ENCODE results near the gene GNAL. TPM values are rescaled to one million over a fixed set of nuclear protein-coding genes. Genes with fewer than 3 reads are reported as not detected.

The GNAL gene
- total RNA-seq, 2 experiments from 2014 or later = 0.11 to 0.19 TPM

DNA sequence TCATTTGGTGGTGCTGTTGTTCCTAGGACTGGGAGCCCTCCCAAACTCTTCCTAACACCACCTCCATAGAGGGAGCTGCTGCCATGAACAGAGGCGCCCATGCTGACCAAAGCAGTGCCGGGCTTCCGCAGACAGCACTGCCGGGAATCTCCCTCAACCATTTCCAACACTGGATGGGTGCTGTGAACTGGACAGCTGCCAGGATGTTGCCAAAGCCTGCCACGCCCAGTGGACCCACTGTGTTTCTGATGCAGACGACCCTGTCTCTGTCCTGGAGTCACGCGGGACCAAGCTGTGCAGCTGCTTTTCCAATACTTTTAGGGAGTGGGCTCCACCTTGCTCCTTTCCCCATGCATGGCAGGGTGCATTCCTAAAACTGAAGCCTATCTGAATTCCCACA lies 16.9 kb upstream of the GNAL start:
- Mint-ChIP-seq H3K4me1 (ENCODE audit: low read depth) (no peaks in the 10 kb centered on the region), H3K4me3 (no peak overlapping the region), H3K27ac (no peak overlapping the region), H3K27me3 (peaks cover 32% of the 10 kb centered on the region), H3K36me3 (ENCODE audit: low read depth) (no peaks in the 10 kb centered on the region), H3K9me3 (no peaks in the 10 kb centered on the region)
- Histone ChIP-seq H3K9me3 (ENCODE audit: control insufficient read depth in 1 of 2, insufficient read depth in 1 of 2, low read length in 2 of 2) (no peaks in the 10 kb centered on the region), H3K4me1 (ENCODE audit: insufficient read depth, low read length) (no peaks in the 10 kb centered on the region), H3K4me3 (ENCODE audit: low read length) (no peak overlapping the region), H3K36me3 (ENCODE audit: insufficient read depth, low read length) (no peaks in the 10 kb centered on the region), H3K27me3 (ENCODE audit: control insufficient read depth in 1 of 2, insufficient read depth in 2 of 2, low read length in 2 of 2) (peaks cover 3 to 4% of the 10 kb centered on the region in 2 experiments), H3K27ac (ENCODE audit: low read depth in 1 of 2, low read length in 2 of 2) (no peak overlapping the region)
- DNase-seq = no peak
- ATAC-seq (ENCODE audit: poor library complexity) = no peak
- ChIA-PET CTCF (no interaction called here), POLR2A (no interaction called here)
- intact Hi-C loops (cut with DNase I, micrococcal nuclease) = no loop called here
- TF ChIP-seq, protein P1, sequence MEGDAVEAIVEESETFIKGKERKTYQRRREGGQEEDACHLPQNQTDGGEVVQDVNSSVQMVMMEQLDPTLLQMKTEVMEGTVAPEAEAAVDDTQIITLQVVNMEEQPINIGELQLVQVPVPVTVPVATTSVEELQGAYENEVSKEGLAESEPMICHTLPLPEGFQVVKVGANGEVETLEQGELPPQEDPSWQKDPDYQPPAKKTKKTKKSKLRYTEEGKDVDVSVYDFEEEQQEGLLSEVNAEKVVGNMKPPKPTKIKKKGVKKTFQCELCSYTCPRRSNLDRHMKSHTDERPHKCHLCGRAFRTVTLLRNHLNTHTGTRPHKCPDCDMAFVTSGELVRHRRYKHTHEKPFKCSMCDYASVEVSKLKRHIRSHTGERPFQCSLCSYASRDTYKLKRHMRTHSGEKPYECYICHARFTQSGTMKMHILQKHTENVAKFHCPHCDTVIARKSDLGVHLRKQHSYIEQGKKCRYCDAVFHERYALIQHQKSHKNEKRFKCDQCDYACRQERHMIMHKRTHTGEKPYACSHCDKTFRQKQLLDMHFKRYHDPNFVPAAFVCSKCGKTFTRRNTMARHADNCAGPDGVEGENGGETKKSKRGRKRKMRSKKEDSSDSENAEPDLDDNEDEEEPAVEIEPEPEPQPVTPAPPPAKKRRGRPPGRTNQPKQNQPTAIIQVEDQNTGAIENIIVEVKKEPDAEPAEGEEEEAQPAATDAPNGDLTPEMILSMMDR (IDR thresholded peaks at IDR 0.05) = no peak

DNA sequence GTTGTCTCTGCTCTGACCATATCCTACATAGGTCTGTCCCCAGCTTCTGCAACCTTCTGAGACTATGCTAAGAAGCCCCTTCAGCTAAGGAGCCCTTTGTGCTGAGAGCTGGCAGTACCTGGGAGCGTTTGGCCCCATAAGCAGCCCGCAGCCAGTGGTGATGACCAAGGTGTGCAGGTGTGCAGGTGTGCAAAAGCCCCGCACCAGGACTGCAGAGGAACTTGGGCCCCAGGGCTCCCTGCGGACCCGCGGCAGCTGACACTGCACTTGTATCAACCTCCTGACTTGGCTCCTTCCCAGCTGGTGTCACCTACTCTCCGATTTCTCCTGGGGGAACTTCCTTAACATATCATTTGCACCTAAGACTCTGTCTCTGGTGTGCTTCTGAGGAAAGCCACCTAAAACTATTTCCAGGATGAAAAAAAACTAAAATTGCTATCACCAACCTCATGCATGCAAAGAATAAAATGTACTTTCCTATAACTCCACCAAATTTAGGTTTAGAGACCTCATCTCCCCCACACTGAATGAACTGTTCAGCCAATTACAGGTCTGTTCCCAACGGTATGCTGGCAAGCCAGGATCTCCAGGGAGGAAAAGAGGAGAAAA lies 16.1 kb upstream of the GNAL start:
- ChIA-PET CTCF (no interaction called here), POLR2A (no interaction called here)
- Mint-ChIP-seq H3K27me3 (peaks cover 34% of the 10 kb centered on the region), H3K4me3 (no peak overlapping the region), H3K27ac (no peak overlapping the region), H3K36me3 (ENCODE audit: low read depth) (no peaks in the 10 kb centered on the region), H3K9me3 (no peaks in the 10 kb centered on the region), H3K4me1 (ENCODE audit: low read depth) (no peaks in the 10 kb centered on the region)
- H3K27me3 ChIP-seq (ENCODE audit: control insufficient read depth in 1 of 2, insufficient read depth in 2 of 2, low read length in 2 of 2) = peaks cover 3 to 4% of the 10 kb centered on the region in 2 experiments
- H3K27ac ChIP-seq (ENCODE audit: low read depth in 1 of 2, low read length in 2 of 2) = no peak overlapping the region
- H3K4me3 ChIP-seq (ENCODE audit: low read length) = no peak overlapping the region
- ATAC-seq (ENCODE audit: poor library complexity) (no peak), DNase-seq (no peak)
- TF ChIP-seq, protein P1 (IDR thresholded peaks at IDR 0.05) = no peak
- intact Hi-C loops (cut with DNase I, micrococcal nuclease) = no loop called here
- H3K4me1 ChIP-seq (ENCODE audit: insufficient read depth, low read length) = no peaks in the 10 kb centered on the region
- no peaks in the 10 kb centered on the region for H3K36me3 ChIP-seq (ENCODE audit: insufficient read depth, low read length)
- H3K9me3 ChIP-seq (ENCODE audit: control insufficient read depth in 1 of 2, insufficient read depth in 1 of 2, low read length in 2 of 2) = no peaks in the 10 kb centered on the region

DNA sequence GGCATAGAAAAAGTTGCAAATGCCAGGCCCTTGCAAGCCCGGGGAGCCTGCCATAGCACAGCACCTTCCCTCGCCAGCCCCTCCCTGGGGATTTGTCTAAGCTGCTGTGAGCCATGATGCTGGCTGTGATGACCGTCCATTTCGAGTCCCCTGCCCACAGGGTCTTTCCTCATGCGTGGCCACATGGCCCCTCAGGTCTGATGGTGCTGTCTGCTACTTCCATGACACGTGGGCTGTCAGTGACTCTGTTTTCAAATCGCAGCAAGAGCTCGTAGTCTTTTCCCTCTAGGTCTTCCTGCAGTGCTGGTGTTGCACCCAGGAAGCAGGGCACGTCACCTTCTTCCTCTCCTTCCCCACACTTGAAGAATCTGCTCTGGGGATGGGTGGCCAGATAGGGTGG lies 15.5 kb upstream of the GNAL start:
- Histone ChIP-seq H3K9me3 (ENCODE audit: control insufficient read depth in 1 of 2, insufficient read depth in 1 of 2, low read length in 2 of 2) (no peaks in the 10 kb centered on the region), H3K27me3 (ENCODE audit: control insufficient read depth in 1 of 2, insufficient read depth in 2 of 2, low read length in 2 of 2) (peaks cover 3 to 4% of the 10 kb centered on the region in 2 experiments), H3K4me1 (ENCODE audit: insufficient read depth, low read length) (no peaks in the 10 kb centered on the region), H3K4me3 (ENCODE audit: low read length) (no peak overlapping the region), H3K36me3 (ENCODE audit: insufficient read depth, low read length) (no peaks in the 10 kb centered on the region), H3K27ac (ENCODE audit: low read depth in 1 of 2, low read length in 2 of 2) (no peak overlapping the region)
- no peak overlapping the region for H3K27ac Mint-ChIP-seq
- TF ChIP-seq, protein P1 (IDR thresholded peaks at IDR 0.05) = no peak
- ATAC-seq (ENCODE audit: poor library complexity) (no peak), DNase-seq (no peak)
- no peak overlapping the region for H3K4me3 Mint-ChIP-seq
- no peaks in the 10 kb centered on the region for H3K9me3 Mint-ChIP-seq
- POLR2A ChIA-PET = no interaction called here
- intact Hi-C loops (cut with DNase I, micrococcal nuclease) = no loop called here
- H3K27me3 Mint-ChIP-seq = peaks cover 40% of the 10 kb centered on the region
- CTCF ChIA-PET = no interaction called here
- H3K4me1 Mint-ChIP-seq (ENCODE audit: low read depth) = no peaks in the 10 kb centered on the region
- H3K36me3 Mint-ChIP-seq (ENCODE audit: low read depth) = no peaks in the 10 kb centered on the region
